ENCODE data around the gene SLN. TPM values are rescaled to one million over a fixed set of nuclear protein-coding genes. Genes with fewer than 3 reads are reported as not detected.

SLN gene
- total RNA-seq, 3 donors from 2014 or later, result not detected

DNA sequence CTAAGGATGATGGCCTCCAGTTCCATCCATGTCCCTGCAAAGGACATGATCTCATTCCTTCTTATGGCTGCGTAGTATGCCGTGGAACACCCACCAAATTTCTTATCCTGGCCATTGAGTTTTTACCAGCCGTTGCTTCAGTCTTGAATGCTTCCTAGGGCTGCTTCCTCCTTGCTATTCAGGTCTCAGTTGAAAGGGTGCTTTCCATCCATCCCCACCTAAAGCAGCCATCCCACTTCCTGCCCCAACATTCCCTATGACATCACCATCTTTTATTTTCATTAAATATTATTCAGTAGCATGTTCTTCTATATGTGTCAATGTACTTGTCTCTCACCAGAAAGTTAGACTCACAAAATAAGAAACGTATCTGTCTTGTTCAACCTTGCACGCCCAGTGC lies 40.7 kb upstream of the SLN start:
- H3K36me3 ChIP-seq, result no peaks in the 10 kb centered on the region
- H3K4me3 ChIP-seq, result no peak overlapping the region
- no peaks in the 10 kb centered on the region for H3K4me1 ChIP-seq
- no peak for TF ChIP-seq POLR2A (IDR thresholded peaks at IDR 0.05)
- TF ChIP-seq POLR2AphosphoS5 (IDR thresholded peaks at IDR 0.05), result no peak
- TF ChIP-seq, protein P1, sequence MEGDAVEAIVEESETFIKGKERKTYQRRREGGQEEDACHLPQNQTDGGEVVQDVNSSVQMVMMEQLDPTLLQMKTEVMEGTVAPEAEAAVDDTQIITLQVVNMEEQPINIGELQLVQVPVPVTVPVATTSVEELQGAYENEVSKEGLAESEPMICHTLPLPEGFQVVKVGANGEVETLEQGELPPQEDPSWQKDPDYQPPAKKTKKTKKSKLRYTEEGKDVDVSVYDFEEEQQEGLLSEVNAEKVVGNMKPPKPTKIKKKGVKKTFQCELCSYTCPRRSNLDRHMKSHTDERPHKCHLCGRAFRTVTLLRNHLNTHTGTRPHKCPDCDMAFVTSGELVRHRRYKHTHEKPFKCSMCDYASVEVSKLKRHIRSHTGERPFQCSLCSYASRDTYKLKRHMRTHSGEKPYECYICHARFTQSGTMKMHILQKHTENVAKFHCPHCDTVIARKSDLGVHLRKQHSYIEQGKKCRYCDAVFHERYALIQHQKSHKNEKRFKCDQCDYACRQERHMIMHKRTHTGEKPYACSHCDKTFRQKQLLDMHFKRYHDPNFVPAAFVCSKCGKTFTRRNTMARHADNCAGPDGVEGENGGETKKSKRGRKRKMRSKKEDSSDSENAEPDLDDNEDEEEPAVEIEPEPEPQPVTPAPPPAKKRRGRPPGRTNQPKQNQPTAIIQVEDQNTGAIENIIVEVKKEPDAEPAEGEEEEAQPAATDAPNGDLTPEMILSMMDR (IDR thresholded peaks at IDR 0.05), result no peak
- no peaks in the 10 kb centered on the region for H3K9me3 ChIP-seq
- no peak for DNase-seq (ENCODE audit: low spot score in 2 of 2)
- no peaks in the 10 kb centered on the region for H3K27me3 ChIP-seq
- intact Hi-C loops (cut with DNase I; ENCODE audit: low total_unique reads), result no loop called here
- H3K27ac ChIP-seq, result no peak overlapping the region

DNA sequence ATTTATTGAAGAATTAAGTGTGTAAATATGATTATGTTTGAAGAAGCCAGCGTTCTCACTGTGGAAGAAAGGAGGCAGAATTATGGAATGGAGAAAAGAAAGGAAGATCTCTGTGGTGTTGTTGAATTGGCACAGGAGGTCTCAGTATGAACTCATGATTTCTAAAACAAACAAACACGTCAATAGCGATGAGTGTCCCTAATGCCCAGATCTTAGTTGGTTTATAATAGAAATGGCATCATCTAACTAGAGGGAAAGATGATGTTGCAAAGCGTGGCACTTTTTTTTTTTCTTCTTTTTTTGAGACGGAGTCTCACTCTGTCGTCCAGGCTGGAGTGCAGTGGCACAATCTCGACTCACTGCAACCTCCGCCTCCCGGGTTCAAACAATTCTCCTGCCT lies 39.2 kb upstream of the SLN start:
- no peaks in the 10 kb centered on the region for H3K9me3 ChIP-seq
- no peak for DNase-seq (ENCODE audit: low spot score in 2 of 2)
- no peak overlapping the region for H3K27ac ChIP-seq
- no peaks in the 10 kb centered on the region for H3K36me3 ChIP-seq
- H3K4me1 ChIP-seq, result no peaks in the 10 kb centered on the region
- H3K4me3 ChIP-seq, result no peak overlapping the region
- intact Hi-C loops (cut with DNase I; ENCODE audit: low total_unique reads), result no loop called here
- no peaks in the 10 kb centered on the region for H3K27me3 ChIP-seq
- TF ChIP-seq POLR2A (IDR thresholded peaks at IDR 0.05), result no peak
- TF ChIP-seq, protein P1 (IDR thresholded peaks at IDR 0.05), result no peak
- TF ChIP-seq POLR2AphosphoS5 (IDR thresholded peaks at IDR 0.05), result no peak

DNA sequence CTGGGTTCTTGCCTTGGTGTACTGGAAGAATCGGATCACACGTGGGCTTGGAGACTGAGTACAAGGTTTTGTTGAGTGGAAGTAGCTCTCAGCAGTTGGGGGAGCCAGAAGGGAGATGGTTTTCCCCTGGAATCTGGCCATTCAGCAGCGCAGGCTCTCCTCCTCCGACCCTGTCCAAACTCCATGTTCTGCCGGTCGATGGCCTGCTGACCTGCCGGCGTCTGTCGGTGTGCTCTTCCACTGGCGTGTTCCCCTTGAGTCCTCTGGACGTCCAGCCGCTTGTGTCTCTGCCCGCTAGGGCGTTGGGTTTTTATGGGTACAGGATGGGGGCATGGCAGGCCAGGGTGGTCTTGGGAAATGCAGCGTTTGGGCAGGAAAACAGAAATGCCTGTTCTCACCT lies 38.5 kb upstream of the SLN start:
- intact Hi-C loops (cut with DNase I; ENCODE audit: low total_unique reads), result no loop called here
- H3K27me3 ChIP-seq, result no peaks in the 10 kb centered on the region

DNA sequence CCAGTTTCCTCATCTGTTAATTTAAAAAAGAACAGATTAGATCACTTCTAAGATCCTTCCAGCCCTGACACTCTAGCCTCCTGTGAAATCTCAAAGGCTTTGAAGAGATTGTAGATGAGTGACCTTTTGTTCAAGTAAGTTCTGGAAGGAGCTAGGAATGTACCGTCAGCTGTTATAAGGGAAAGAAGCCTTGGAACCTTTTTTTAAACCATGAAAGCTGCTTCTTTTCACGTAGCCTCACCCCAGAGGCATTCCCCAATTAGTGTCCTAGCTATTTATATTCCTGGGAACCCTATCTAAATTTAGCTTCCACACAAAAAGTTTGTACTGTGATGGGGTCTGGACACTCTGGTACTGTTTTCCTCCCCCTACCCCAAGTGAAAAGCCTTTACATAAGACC lies 35.8 kb upstream of the SLN start:
- H3K27ac ChIP-seq, result no peak overlapping the region
- no peak for DNase-seq (ENCODE audit: low spot score in 2 of 2)

More for the DNA sequence above, 38.5 kb upstream of the SLN start:
- Histone ChIP-seq H3K27ac (no peak overlapping the region), H3K4me1 (no peaks in the 10 kb centered on the region), H3K4me3 (no peak overlapping the region), H3K9me3 (no peaks in the 10 kb centered on the region), H3K36me3 (no peaks in the 10 kb centered on the region)
- no peak for TF ChIP-seq POLR2A (IDR thresholded peaks at IDR 0.05)
- TF ChIP-seq, protein P1 (IDR thresholded peaks at IDR 0.05), result no peak
- no peak for TF ChIP-seq POLR2AphosphoS5 (IDR thresholded peaks at IDR 0.05)
- DNase-seq (ENCODE audit: low spot score in 2 of 2), result no peak

DNA sequence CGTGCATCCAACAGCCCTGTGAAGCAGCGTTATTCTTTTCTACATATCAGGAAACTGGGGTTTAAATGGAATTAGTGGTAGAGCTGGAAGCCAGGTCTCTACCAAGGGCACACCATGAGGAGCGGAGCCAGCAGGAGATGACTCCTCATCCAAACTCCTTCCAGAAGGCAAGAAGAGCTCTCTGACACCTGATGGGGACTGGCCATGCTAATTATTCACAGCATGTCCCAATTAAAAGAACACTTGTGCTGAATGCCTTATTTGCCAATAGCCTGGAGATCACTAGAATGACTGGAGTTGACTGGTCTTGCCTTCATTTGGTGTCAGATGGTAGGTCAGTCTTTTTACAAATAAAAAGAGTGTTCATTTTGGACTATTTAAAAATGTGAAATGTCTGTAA lies 32.9 kb upstream of the SLN start:
- Histone ChIP-seq H3K27me3 (no peaks in the 10 kb centered on the region), H3K9me3 (peaks cover 0 to 3% of the 10 kb centered on the region in 2 donors), H3K27ac (no peak overlapping the region), H3K4me1 (no peaks in the 10 kb centered on the region), H3K36me3 (no peaks in the 10 kb centered on the region), H3K4me3 (no peak overlapping the region)
- intact Hi-C loops (cut with DNase I; ENCODE audit: low total_unique reads), result no loop called here
- DNase-seq (ENCODE audit: low spot score in 2 of 2), result no peak
- TF ChIP-seq POLR2A (IDR thresholded peaks at IDR 0.05), result no peak
- TF ChIP-seq POLR2AphosphoS5 (IDR thresholded peaks at IDR 0.05), result no peak
- TF ChIP-seq, protein P1 (IDR thresholded peaks at IDR 0.05), result no peak

More for the DNA sequence above, 35.8 kb upstream of the SLN start:
- TF ChIP-seq POLR2AphosphoS5 (IDR thresholded peaks at IDR 0.05) (no peak), POLR2A (IDR thresholded peaks at IDR 0.05) (no peak)
- TF ChIP-seq, protein P1 (IDR thresholded peaks at IDR 0.05), result no peak
- intact Hi-C loops (cut with DNase I; ENCODE audit: low total_unique reads), result no loop called here
- Histone ChIP-seq H3K4me3 (no peak overlapping the region), H3K9me3 (no peaks in the 10 kb centered on the region), H3K27me3 (no peaks in the 10 kb centered on the region), H3K4me1 (no peaks in the 10 kb centered on the region), H3K36me3 (no peaks in the 10 kb centered on the region)

All from breast epithelium (tissue), 4 donors.